Ishikawa (cell line): Measurements from ENCODE around the gene DGKK.

ENCODE experiments used
- CEBPB ChIP-seq: IDR thresholded peaks from 2 replicates; pipeline ENCODE4 v1.6.1; 2012
- CREB1 ChIP-seq: IDR thresholded peaks from 2 replicates; pipeline ENCODE4 v1.6.1; 2012; ENCODE audit warnings: low read depth
- EGR1 ChIP-seq: IDR thresholded peaks from 2 replicates; pipeline ENCODE4 v1.6.1; 2012
- EP300 ChIP-seq: IDR thresholded peaks from 2 replicates; pipeline ENCODE4 v1.6.1; 2012; ENCODE audit warnings: borderline replicate concordance
- FOXM1 ChIP-seq: IDR thresholded peaks from 2 replicates; pipeline ENCODE4 v1.6.1; 2012; ENCODE audit warnings: low read depth, borderline replicate concordance
- MAX ChIP-seq: IDR thresholded peaks from 2 replicates; pipeline ENCODE4 v1.6.1; 2012
- RAD21 ChIP-seq: IDR thresholded peaks from 2 replicates; pipeline ENCODE4 v1.6.1; 2012; ENCODE audit warnings: low read depth
- REST ChIP-seq: IDR thresholded peaks from 2 replicates; pipeline ENCODE4 v1.6.1; 2012; ENCODE audit warnings: low read depth, mild to moderate bottlenecking
- TAF1 ChIP-seq: IDR thresholded peaks from 2 replicates; pipeline ENCODE4 v1.6.1; 2012; ENCODE audit warnings: low read depth, mild to moderate bottlenecking
- TCF12 ChIP-seq: IDR thresholded peaks from 2 replicates; pipeline ENCODE4 v1.6.1; 2012; ENCODE audit warnings: low read depth
- TEAD4 ChIP-seq: IDR thresholded peaks from 2 replicates; pipeline ENCODE4 v1.6.1; 2012
- USF1 ChIP-seq: IDR thresholded peaks from 2 replicates; pipeline ENCODE4 v1.6.1; 2012
- YY1 ChIP-seq: IDR thresholded peaks from 2 replicates; pipeline ENCODE4 v1.6.1; 2012; ENCODE audit warnings: low read depth
- ZBTB7A ChIP-seq: IDR thresholded peaks from 2 replicates; pipeline ENCODE4 v1.6.1; 2012; ENCODE audit warnings: low read depth

- TF ChIP-seq REST: no peak
- no peak for TF ChIP-seq RAD21
- TF ChIP-seq TAF1: no peak
- no peak for TF ChIP-seq CEBPB
- no peak for TF ChIP-seq YY1
- no peak for TF ChIP-seq EP300
- TF ChIP-seq FOXM1: no peak
- TF ChIP-seq CREB1: no peak
- TF ChIP-seq ZBTB7A: no peak
- TF ChIP-seq TCF12: no peak
- no peak for TF ChIP-seq MAX
- TF ChIP-seq TEAD4: no peak
- no peak for TF ChIP-seq USF1
- TF ChIP-seq EGR1: no peak
Observed at GRCh38 chrX:50452782-50453181, 17.8 kb downstream of the DGKK start.
